SK-N-SH treated with all-trans-retinoic acid at 6 μM for 48 hours (cell line): ENCODE measurements around the gene PTPRD.

Experiments used
- ATAC-seq: fragments of 200-7000 bp; cut with Tn5 transposase; 3 replicates; pipeline ENCODE4 v1.9.1; 2020; ENCODE audit warnings: mild to moderate bottlenecking, moderate library complexity
- ARNTL ChIP-seq: fragments of 450-650 bp; formaldehyde crosslinking; IDR thresholded peaks from 2 replicates; pipeline ENCODE4 v1.5.0; 2020; ENCODE audit warnings: low read depth, mild to moderate bottlenecking, moderate library complexity, borderline replicate concordance
- BACH2 ChIP-seq: fragments of 250-450 bp; sonication (Bioruptor Pico); IDR thresholded peaks from 2 replicates; pipeline ENCODE4 v1.9.0; 2021; ENCODE audit warnings: mild to moderate bottlenecking, borderline replicate concordance
- CSDC2 ChIP-seq: fragments of 250-450 bp; sonication (Bioruptor Pico); IDR thresholded peaks from 2 replicates; pipeline ENCODE4 v1.5.0; 2020; ENCODE audit warnings: mild to moderate bottlenecking, moderate library complexity
- ESRRG ChIP-seq: fragments of 250-450 bp; sonication (Bioruptor Pico); IDR thresholded peaks from 2 replicates; pipeline ENCODE4 v1.6.1; 2021; ENCODE audit warnings: mild to moderate bottlenecking
- OSR1 ChIP-seq: fragments of 250-450 bp; sonication (Bioruptor Pico); IDR thresholded peaks from 2 replicates; pipeline ENCODE4 v1.8.0; 2022; ENCODE audit warnings: moderate library complexity, mild to moderate bottlenecking, inconsistent platforms
- PPARA ChIP-seq: fragments of 250-450 bp; sonication (Bioruptor Pico); IDR thresholded peaks from 2 replicates; pipeline ENCODE4 v1.5.0; 2020; ENCODE audit warnings: mild to moderate bottlenecking, borderline replicate concordance
- RARB ChIP-seq: fragments of 250-450 bp; sonication (Bioruptor Pico); IDR thresholded peaks from 2 replicates; pipeline ENCODE4 v1.8.0; 2021; ENCODE audit warnings: mild to moderate bottlenecking, moderate library complexity
- SNAI2 ChIP-seq: fragments of 250-450 bp; sonication (Bioruptor Pico); IDR thresholded peaks from 2 replicates; pipeline ENCODE4 v1.5.0; 2020; ENCODE audit warnings: mild to moderate bottlenecking, moderate library complexity
- TCF4 ChIP-seq: fragments of 250-450 bp; sonication (Bioruptor Pico); IDR thresholded peaks from 2 replicates; pipeline ENCODE4 v1.8.0; 2021; ENCODE audit warnings: mild to moderate bottlenecking, moderate library complexity, borderline replicate concordance
- TOX ChIP-seq: fragments of 250-450 bp; sonication (Bioruptor Pico); IDR thresholded peaks from 2 replicates; pipeline ENCODE4 v1.8.0; 2021; ENCODE audit warnings: mild to moderate bottlenecking, moderate library complexity, borderline replicate concordance
- ZC3H10 ChIP-seq: fragments of 250-450 bp; sonication (Bioruptor Pico); IDR thresholded peaks from 2 replicates; pipeline ENCODE4 v1.5.1; 2021; ENCODE audit warnings: mild to moderate bottlenecking, moderate library complexity
- ZFP3 ChIP-seq: fragments of 250-450 bp; sonication (Bioruptor Pico); IDR thresholded peaks from 2 replicates; pipeline ENCODE4 v1.5.0; 2020; ENCODE audit warnings: mild to moderate bottlenecking, moderate library complexity
- ZFP30 ChIP-seq: fragments of 450-650 bp; formaldehyde crosslinking; IDR thresholded peaks from 2 replicates; pipeline ENCODE4 v1.5.0; 2022; ENCODE audit warnings: mild to moderate bottlenecking, moderate library complexity
- ZNF565 ChIP-seq: fragments of 450-650 bp; formaldehyde crosslinking; conservative IDR thresholded peaks from 2 replicates; pipeline ENCODE4 v1.5.0; 2020; ENCODE audit warnings: low read depth, mild to moderate bottlenecking, moderate library complexity
- ZNF8 ChIP-seq: fragments of 450-650 bp; formaldehyde crosslinking; IDR thresholded peaks from 2 replicates; pipeline ENCODE4 v1.5.0; 2020; ENCODE audit warnings: mild to moderate bottlenecking, moderate library complexity
- TF ChIP-seq, protein P1 (sequence below): fragments of 250-450 bp; sonication (Bioruptor Pico); IDR thresholded peaks from 2 replicates; pipeline ENCODE4 v1.8.0; 2020; ENCODE audit warnings: mild to moderate bottlenecking, moderate library complexity, borderline replicate concordance
- TF ChIP-seq, protein P2 (sequence below): fragments of 250-450 bp; sonication (Bioruptor Pico); IDR thresholded peaks from 2 replicates; pipeline ENCODE4 v1.5.1; 2020; ENCODE audit warnings: low read depth, mild to moderate bottlenecking, moderate library complexity
- TF ChIP-seq, protein P3 (sequence below): fragments of 250-450 bp; sonication (Bioruptor Pico); IDR thresholded peaks from 2 replicates; pipeline ENCODE4 v1.5.0; 2020; ENCODE audit warnings: mild to moderate bottlenecking, moderate library complexity
- TF ChIP-seq, protein P4 (sequence below): fragments of 250-450 bp; sonication (Bioruptor Pico); IDR thresholded peaks from 2 replicates; pipeline ENCODE4 v1.5.1; 2021; ENCODE audit warnings: mild to moderate bottlenecking, moderate library complexity
- TF ChIP-seq, protein P5 (sequence below): fragments of 250-450 bp; sonication (Bioruptor Pico); IDR thresholded peaks from 2 replicates; pipeline ENCODE4 v1.8.0; 2021; ENCODE audit warnings: low read depth, mild to moderate bottlenecking, moderate library complexity, borderline replicate concordance

Gene PTPRD

DNA sequence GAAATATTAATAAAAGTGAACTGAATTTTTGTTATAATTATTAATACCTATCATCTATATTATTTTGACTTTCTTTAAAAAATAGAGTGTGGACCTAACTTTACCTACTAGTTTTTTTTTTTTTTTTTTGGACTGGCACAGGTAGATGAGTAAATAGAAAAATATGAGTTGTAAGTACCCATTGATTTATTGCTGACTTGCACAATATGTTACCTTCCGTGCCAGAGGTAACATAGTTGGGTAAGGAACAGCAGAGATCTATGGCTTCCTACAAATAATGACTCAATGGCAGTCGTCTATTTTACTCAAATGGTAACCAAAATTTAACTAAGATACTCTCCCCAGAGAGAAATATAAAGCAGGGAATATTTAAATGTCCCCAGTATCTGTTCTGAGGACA is 1212.8 kb downstream of the PTPRD start:
- TF ChIP-seq BACH2 (CRISPR knock-in tag) (no peak), ZNF8 (no peak), CSDC2 (no peak), ZNF565 (CRISPR knock-in tag) (no peak), ESRRG (no peak), TCF4 (CRISPR knock-in tag) (no peak), OSR1 (no peak), ZFP3 (CRISPR knock-in tag) (no peak), ZC3H10 (CRISPR knock-in tag) (no peak), PPARA (CRISPR knock-in tag) (no peak), RARB (no peak), SNAI2 (CRISPR knock-in tag) (no peak), TOX (CRISPR knock-in tag) (no peak)
- TF ChIP-seq, protein P1, sequence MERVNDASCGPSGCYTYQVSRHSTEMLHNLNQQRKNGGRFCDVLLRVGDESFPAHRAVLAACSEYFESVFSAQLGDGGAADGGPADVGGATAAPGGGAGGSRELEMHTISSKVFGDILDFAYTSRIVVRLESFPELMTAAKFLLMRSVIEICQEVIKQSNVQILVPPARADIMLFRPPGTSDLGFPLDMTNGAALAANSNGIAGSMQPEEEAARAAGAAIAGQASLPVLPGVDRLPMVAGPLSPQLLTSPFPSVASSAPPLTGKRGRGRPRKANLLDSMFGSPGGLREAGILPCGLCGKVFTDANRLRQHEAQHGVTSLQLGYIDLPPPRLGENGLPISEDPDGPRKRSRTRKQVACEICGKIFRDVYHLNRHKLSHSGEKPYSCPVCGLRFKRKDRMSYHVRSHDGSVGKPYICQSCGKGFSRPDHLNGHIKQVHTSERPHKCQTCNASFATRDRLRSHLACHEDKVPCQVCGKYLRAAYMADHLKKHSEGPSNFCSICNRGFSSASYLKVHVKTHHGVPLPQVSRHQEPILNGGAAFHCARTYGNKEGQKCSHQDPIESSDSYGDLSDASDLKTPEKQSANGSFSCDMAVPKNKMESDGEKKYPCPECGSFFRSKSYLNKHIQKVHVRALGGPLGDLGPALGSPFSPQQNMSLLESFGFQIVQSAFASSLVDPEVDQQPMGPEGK (CRISPR knock-in tag): no peak
- TF ChIP-seq, protein P2, sequence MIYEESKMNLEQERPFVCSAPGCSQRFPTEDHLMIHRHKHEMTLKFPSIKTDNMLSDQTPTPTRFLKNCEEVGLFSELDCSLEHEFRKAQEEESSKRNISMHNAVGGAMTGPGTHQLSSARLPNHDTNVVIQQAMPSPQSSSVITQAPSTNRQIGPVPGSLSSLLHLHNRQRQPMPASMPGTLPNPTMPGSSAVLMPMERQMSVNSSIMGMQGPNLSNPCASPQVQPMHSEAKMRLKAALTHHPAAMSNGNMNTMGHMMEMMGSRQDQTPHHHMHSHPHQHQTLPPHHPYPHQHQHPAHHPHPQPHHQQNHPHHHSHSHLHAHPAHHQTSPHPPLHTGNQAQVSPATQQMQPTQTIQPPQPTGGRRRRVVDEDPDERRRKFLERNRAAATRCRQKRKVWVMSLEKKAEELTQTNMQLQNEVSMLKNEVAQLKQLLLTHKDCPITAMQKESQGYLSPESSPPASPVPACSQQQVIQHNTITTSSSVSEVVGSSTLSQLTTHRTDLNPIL (CRISPR knock-in tag): no peak
- TF ChIP-seq, protein P3, sequence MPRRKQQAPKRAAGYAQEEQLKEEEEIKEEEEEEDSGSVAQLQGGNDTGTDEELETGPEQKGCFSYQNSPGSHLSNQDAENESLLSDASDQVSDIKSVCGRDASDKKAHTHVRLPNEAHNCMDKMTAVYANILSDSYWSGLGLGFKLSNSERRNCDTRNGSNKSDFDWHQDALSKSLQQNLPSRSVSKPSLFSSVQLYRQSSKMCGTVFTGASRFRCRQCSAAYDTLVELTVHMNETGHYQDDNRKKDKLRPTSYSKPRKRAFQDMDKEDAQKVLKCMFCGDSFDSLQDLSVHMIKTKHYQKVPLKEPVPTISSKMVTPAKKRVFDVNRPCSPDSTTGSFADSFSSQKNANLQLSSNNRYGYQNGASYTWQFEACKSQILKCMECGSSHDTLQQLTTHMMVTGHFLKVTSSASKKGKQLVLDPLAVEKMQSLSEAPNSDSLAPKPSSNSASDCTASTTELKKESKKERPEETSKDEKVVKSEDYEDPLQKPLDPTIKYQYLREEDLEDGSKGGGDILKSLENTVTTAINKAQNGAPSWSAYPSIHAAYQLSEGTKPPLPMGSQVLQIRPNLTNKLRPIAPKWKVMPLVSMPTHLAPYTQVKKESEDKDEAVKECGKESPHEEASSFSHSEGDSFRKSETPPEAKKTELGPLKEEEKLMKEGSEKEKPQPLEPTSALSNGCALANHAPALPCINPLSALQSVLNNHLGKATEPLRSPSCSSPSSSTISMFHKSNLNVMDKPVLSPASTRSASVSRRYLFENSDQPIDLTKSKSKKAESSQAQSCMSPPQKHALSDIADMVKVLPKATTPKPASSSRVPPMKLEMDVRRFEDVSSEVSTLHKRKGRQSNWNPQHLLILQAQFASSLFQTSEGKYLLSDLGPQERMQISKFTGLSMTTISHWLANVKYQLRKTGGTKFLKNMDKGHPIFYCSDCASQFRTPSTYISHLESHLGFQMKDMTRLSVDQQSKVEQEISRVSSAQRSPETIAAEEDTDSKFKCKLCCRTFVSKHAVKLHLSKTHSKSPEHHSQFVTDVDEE (CRISPR knock-in tag): no peak
- TF ChIP-seq, protein P4, sequence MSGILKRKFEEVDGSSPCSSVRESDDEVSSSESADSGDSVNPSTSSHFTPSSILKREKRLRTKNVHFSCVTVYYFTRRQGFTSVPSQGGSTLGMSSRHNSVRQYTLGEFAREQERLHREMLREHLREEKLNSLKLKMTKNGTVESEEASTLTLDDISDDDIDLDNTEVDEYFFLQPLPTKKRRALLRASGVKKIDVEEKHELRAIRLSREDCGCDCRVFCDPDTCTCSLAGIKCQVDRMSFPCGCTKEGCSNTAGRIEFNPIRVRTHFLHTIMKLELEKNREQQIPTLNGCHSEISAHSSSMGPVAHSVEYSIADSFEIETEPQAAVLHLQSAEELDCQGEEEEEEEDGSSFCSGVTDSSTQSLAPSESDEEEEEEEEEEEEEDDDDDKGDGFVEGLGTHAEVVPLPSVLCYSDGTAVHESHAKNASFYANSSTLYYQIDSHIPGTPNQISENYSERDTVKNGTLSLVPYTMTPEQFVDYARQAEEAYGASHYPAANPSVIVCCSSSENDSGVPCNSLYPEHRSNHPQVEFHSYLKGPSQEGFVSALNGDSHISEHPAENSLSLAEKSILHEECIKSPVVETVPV (CRISPR knock-in tag): no peak
- TF ChIP-seq, protein P5, sequence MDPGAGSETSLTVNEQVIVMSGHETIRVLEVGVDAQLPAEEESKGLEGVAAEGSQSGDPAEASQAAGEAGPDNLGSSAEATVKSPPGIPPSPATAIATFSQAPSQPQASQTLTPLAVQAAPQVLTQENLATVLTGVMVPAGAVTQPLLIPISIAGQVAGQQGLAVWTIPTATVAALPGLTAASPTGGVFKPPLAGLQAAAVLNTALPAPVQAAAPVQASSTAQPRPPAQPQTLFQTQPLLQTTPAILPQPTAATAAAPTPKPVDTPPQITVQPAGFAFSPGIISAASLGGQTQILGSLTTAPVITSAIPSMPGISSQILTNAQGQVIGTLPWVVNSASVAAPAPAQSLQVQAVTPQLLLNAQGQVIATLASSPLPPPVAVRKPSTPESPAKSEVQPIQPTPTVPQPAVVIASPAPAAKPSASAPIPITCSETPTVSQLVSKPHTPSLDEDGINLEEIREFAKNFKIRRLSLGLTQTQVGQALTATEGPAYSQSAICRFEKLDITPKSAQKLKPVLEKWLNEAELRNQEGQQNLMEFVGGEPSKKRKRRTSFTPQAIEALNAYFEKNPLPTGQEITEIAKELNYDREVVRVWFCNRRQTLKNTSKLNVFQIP (CRISPR knock-in tag): no peak

DNA sequence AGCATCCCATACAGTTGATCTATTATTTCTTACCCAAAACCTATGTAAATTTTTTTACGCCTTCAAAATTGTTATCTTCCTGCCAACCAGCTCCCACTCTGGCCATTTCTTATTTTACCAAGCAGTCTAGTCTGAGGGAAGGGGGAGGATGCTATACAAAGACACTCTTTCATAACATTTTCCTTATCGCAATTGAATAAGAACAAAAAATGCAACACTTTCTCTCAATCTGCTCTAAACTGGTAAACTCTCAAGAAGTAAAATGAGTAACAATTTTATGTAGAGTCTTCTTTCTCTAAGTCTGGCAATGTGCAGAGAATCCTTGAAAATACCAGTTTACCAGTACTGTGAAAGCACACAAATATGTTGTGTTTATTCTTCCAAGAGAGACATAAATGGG is 1216.3 kb downstream of the PTPRD start:
- no peak for ATAC-seq
- TF ChIP-seq PPARA (CRISPR knock-in tag) (no peak), BACH2 (CRISPR knock-in tag) (no peak), SNAI2 (CRISPR knock-in tag) (no peak), ZNF8 (no peak), ARNTL (CRISPR knock-in tag) (no peak), ZFP3 (CRISPR knock-in tag) (no peak), ZFP30 (no peak)
- TF ChIP-seq, protein P3 (CRISPR knock-in tag): no peak
- TF ChIP-seq, protein P2 (CRISPR knock-in tag): no peak

More for the DNA sequence above, 1212.8 kb downstream of the PTPRD start:
- no peak for ATAC-seq
